Adipocyte (in vitro differentiated cells): Measurements from ENCODE around the gene LTO1.

Source experiments
- DNase-seq: peaks from one replicate; pipeline ENCODE4 v3.0.0-alpha.2; 2015; ENCODE audit warnings: low read depth
- H3K27me3 ChIP-seq: replicated peaks from 2 replicates; pipeline ENCODE4 v1.7.0; 2013; ENCODE audit warnings: mild to moderate bottlenecking, low read length, moderate library complexity; ENCODE audit not compliant: control insufficient read depth, insufficient read depth
- H3K36me3 ChIP-seq: 2 replicates; pipeline ENCODE4 v1.7.0; 2013; ENCODE audit warnings: low read length, mild to moderate bottlenecking, moderate library complexity; ENCODE audit not compliant: control insufficient read depth, insufficient read depth, severe bottlenecking
- H3K4me1 ChIP-seq: 2 replicates; pipeline ENCODE4 v1.7.0; 2013; ENCODE audit warnings: mild to moderate bottlenecking, low read length, moderate library complexity; ENCODE audit not compliant: control insufficient read depth, insufficient read depth
- H3K4me3 ChIP-seq: 2 replicates; pipeline ENCODE4 v1.7.0; 2013; ENCODE audit warnings: mild to moderate bottlenecking, low read length, moderate library complexity
- H3K9ac ChIP-seq: 2 replicates; pipeline ENCODE4 v1.7.0; 2013; ENCODE audit warnings: mild to moderate bottlenecking, low read length, moderate library complexity
- H3K9me3 ChIP-seq: 2 replicates; pipeline ENCODE4 v1.7.0; 2013; ENCODE audit warnings: mild to moderate bottlenecking, low read length, moderate library complexity; ENCODE audit not compliant: control insufficient read depth

LTO1 gene, protein sequence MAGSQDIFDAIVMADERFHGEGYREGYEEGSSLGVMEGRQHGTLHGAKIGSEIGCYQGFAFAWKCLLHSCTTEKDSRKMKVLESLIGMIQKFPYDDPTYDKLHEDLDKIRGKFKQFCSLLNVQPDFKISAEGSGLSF

DNA sequence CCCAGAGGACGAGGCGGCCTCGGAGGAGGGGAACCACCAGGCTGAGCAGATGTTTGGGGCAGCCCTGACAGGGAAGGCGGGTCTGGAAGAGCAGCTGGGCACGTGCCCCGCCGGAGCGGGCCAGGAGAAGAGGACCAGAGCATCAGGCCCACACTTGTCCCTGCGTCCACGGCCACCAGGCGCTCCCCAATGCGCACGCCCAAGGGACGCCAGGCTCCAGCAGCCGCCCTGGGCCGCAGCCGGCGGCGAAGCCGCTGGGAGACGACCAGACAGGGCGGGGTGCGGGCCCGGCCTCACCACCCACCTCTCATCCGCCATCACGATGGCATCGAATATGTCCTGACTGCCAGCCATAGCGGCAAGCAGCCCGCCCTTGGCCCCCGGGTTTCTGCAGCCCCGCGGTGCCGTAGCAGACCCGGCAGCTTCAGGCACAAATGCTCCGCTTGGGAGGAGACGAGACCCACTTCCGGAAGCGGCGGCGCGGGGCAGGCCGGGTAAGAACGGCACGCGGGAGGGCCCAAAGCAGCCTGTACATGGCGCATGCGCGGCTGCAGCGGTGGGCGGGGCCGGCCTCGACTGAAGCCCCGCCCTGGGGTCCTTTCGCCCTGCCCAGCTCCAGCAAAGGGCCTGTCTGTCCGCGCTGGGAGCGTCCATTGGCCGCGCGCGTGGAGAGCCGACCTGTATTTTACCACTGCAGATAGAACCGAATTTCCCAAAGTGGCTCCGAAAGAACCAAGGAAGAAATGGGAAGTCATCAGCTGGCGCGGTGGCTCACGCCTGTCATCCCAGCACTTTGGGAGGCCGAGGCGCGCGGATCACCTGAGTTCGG lies at the start of gene LTO1:
TSS of gene LTO1 (minus strand) at position 468 of the 829 bp plus-strand sequence. CDS start at position 354, 114 bp downstream.
- peak within 1 kb of the TSS; percentile 98 for H3K9ac ChIP-seq
- H3K9me3 ChIP-seq = no peaks in the 10 kb centered on the region
- no peaks in the 10 kb centered on the region for H3K27me3 ChIP-seq

DNA sequence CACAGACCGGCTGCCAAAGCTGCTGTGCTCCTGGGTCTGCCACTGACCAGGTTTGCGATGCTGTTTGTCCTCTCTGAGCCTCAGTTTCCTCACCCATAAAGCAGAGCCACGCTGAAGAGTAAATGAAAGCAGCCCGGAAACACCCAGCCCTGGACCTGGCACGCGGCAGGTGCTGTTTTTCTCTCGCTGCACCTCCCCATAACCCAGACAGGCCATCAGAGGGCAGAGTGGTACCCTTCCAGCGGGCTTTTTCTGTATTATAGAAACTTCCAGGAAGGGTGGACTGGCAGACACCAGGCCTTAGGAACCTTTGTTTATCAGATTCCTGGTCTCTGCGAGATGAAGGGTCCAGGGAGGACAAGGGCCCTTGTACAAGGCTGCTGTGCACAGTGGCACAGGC lies 46.6 kb upstream of the LTO1 start:
- no peaks in the 10 kb centered on the region for H3K36me3 ChIP-seq
- H3K9me3 ChIP-seq = no peaks in the 10 kb centered on the region
- peaks cover 72% of the 10 kb centered on the region for H3K27me3 ChIP-seq
- peaks cover 2% of the 10 kb centered on the region for H3K4me1 ChIP-seq
- H3K9ac ChIP-seq = no peak overlapping the region
- DNase-seq = no peak
- no peak overlapping the region for H3K4me3 ChIP-seq

More for the DNA sequence above, at the start of gene LTO1:
- peak; percentile 99 for DNase-seq
- Histone ChIP-seq H3K36me3 (peaks cover 16% of the 10 kb centered on the region), H3K4me1 (peaks cover 14% of the 10 kb centered on the region), H3K4me3 (peak within 1 kb of the TSS; percentile 88)

DNA sequence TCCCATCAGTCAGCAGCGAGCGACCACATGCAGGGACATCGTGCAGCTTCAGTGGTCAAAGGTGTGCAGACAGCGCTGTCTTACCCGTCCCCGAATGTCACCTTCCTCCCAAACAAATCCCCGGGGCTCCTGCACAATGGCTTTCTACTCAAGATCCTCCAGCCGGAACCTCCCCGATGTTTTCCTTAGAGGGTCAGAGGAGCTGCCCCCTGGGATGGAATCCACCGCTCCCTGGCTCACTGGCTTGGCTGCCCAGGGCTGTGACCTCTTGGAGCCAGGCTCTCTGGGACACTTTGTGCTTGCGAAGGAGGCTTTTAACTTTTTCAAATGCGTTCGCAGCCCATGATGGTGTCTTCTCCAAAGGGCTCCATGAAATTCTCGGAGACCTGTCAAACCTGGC lies 46.0 kb upstream of the LTO1 start:
- Histone ChIP-seq H3K36me3 (no peaks in the 10 kb centered on the region), H3K4me1 (peaks cover 2% of the 10 kb centered on the region), H3K9ac (no peak overlapping the region), H3K9me3 (no peaks in the 10 kb centered on the region), H3K27me3 (peaks cover 66% of the 10 kb centered on the region), H3K4me3 (no peak overlapping the region)
- no peak for DNase-seq

DNA sequence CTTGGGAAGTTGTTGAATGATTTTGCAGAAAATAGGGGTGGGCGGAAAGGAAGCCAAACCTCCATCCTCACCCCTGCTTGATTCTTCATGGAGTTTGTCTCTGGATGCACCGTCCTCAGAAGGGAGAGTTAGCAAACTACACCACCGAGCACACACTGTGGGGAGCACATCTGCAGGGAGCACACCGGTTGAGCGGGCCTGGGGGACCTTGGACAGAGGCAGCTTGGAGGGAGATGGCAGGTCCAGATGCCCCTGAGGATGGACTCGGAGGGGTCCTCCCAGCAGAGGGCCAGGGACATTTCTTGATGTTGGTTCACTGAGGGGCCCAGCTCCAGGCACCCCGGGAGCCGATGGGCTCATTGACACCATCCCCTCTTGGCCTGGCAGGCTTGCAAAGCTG lies 43.8 kb upstream of the LTO1 start:
- DNase-seq = no peak
- H3K27me3 ChIP-seq = peaks cover 57% of the 10 kb centered on the region
- no peaks in the 10 kb centered on the region for H3K36me3 ChIP-seq
- no peaks in the 10 kb centered on the region for H3K9me3 ChIP-seq
- no peak overlapping the region for H3K9ac ChIP-seq
- no peak overlapping the region for H3K4me3 ChIP-seq
- peaks cover 2% of the 10 kb centered on the region for H3K4me1 ChIP-seq

DNA sequence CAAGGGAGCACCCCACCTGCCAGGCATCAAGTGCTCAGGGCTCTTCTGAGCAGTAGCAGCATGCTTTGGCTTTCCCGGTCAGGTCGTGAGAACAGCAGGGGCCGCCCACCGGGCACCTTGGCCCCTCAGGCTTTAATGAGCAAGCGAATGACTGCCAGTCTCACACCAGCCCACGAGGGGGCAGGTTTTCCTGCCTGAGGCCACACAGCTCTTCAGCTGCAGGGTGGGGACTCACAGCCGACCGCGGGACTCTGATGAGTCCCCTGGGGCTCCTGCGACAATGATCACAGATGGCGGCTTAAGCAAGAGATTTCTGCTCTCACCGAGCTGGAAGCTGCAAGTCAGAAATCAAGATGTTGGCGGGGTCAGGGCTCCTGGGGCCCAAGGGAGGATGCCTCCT lies 43.0 kb upstream of the LTO1 start:
- DNase-seq = peak; percentile 40
- Histone ChIP-seq H3K36me3 (no peaks in the 10 kb centered on the region), H3K4me3 (no peak overlapping the region), H3K9me3 (no peaks in the 10 kb centered on the region), H3K9ac (no peak overlapping the region), H3K27me3 (peaks cover 53% of the 10 kb centered on the region), H3K4me1 (peaks cover 2% of the 10 kb centered on the region)

DNA sequence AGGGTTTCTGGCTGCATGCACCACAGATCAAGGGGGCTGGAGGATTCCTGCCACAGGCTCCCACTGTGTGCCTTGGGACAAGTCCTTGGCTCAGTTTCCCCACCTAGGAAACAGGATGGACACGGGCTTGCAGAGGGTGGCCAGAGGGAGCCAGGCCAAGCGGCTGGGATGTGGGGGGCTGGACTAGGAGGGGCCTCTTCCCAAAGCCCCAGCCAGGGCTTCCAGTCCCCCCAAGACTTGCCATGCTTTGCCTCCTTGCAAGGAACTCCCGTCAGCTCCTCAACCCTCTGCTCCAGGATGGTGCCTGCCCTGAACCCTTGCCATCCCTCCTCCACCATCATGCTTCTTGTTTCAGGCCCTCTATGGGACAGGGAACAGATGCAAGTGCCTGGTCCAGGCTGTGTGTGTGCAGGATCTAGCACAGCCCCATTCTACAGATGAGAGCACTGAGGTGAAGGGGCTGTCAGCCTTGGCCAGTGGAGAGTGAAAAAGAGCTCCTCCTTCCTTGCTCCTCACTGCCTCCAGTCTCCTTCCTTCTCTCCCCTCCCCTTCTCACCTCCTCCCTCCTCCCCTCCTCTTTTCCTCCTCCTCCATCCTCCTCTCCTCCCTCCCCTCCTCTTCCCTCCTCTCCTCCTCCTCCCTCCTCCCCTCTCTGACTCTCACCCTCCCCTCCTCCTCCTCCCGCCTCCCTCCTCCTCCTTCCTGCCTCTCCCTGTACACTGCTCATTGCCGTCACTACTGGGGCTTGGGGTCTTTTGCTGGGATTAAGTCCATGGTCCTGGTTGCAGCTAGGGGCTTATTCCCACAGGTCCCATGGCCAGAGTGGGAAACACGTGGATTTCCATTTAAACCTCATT lies 42.0 kb upstream of the LTO1 start:
- Histone ChIP-seq H3K4me3 (no peak overlapping the region), H3K36me3 (no peaks in the 10 kb centered on the region), H3K9ac (no peak overlapping the region), H3K27me3 (peaks cover 60% of the 10 kb centered on the region), H3K9me3 (no peaks in the 10 kb centered on the region), H3K4me1 (peaks cover 2% of the 10 kb centered on the region)
- DNase-seq = no peak

DNA sequence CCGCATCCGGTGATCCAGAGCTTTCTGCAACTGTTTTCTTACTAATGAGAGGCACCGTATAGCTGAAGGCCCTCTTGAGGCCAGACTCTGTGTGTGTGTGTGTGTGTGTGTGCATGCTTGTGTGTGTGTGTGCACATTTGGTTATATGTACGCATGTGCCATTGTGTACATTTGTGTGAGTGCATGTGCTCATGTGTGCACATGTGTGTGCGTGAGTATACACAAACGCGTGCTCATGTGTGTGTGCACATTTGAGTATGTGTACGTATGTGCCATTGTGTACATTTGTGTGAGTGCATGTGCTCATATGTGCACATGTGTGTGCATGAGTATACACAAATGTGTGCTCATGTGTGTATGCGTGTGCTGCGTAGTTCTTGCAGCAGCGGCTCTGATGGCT lies 40.9 kb upstream of the LTO1 start:
- no peak for DNase-seq
- H3K9ac ChIP-seq = no peak overlapping the region
- H3K36me3 ChIP-seq = no peaks in the 10 kb centered on the region
- no peaks in the 10 kb centered on the region for H3K4me1 ChIP-seq
- H3K27me3 ChIP-seq = peaks cover 57% of the 10 kb centered on the region
- H3K9me3 ChIP-seq = no peaks in the 10 kb centered on the region
- H3K4me3 ChIP-seq = no peak overlapping the region

DNA sequence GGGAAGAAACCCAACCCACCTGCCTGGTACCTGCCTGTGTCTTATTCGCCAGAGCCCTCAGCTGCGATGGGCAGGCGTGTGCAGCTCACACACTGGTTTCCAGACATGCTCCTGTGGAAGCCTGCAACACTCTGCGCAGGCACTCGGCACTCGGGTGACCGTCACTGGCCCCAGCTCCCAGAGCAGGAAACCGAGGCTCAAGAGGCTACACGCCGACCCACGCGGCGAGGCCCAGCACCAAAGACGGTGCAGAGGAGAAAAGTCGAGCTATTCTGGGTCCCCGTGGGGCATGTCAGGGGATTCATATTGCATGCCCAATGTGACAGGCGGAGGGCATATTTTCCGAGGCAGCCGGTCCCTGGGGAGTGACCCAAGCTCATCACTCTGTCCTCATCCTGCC lies 40.3 kb upstream of the LTO1 start:
- Histone ChIP-seq H3K27me3 (peaks cover 55% of the 10 kb centered on the region), H3K4me1 (no peaks in the 10 kb centered on the region), H3K36me3 (no peaks in the 10 kb centered on the region), H3K9me3 (no peaks in the 10 kb centered on the region), H3K9ac (no peak overlapping the region), H3K4me3 (no peak overlapping the region)
- no peak for DNase-seq

DNA sequence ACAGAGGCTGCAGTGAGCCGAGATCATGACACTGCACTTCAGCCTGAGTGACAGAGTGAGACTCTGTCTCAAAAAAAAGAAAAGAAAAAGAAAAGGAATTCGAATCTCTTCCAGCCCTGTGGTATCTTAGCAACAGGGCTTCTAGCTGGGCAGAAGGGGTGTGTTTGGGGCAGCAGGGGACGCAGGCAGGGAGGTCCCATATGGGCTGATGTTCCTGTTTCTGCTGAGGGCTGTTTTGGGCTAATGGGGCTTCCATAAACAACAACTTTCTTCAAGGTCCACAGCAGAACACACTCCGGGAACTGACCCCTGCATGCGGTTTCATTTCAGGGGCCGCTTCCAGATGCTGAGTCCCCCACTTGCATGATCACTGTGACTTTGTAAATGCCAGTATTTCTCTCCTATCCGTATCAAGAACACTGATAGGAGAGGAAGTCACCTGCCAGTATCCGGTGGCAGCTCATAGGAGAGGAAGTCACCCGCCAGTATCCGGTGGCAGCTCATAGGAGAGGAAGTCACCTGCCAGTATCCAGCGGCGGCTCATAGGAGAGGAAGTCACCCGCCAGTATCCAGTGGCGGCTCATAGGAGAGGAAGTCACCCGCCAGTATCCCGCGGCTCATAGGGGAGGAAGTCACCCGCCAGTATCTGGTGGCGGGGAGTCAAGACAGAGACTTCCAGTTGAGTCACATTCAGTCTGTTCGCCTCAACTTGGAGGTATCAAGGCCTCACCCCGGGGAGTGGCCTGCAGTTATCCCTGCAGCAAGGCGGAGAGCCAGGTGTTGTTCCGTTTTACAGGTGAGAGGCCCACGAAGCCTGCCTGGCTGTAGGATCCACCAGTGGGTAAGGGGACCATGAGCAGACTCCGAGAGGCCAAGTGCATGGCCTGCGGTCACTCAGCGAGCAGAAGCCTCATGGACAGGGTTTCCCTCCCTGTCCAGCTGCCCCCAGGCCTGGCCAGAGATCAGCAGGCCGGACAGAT lies 37.0 kb upstream of the LTO1 start:
- DNase-seq = no peak
- Histone ChIP-seq H3K9me3 (no peaks in the 10 kb centered on the region), H3K4me1 (no peaks in the 10 kb centered on the region)

DNA sequence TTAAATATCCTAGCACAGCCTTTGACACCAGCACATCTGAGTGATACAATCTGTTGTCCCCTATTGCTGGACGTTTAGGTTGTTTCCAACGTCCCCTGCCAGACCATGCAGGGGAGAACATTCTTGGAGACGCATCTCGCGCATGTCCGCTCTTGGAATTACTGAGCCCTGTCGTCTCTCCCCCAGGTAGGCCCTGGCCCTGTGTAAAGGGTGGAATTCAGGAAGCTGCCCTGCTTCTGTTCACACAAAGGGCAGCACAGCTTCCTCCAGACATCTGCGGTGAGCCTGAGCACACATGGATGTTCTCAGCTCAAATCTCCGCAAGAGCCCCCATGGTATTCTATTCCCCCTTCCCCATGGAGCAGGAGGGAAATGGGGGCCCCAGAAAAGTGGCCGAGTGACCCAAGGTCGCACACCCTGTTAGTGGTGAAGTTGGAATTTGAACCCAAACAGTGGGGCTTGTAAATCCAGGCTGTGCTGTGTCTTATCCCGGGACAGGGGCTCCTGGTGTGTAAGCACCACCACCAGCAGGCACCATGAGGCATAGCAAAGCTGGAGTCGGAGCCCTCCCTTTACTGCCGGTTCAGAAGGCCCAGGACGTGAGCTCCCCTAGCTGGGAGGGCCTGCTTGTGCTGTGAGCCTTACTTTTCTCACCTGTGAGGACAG lies 33.7 kb upstream of the LTO1 start:
- Histone ChIP-seq H3K4me1 (no peaks in the 10 kb centered on the region), H3K27me3 (peaks cover 63% of the 10 kb centered on the region), H3K36me3 (no peaks in the 10 kb centered on the region), H3K9ac (no peak overlapping the region), H3K4me3 (no peak overlapping the region), H3K9me3 (no peaks in the 10 kb centered on the region)
- DNase-seq = no peak

More for the DNA sequence above, 37.0 kb upstream of the LTO1 start:
- no peaks in the 10 kb centered on the region for H3K36me3 ChIP-seq
- no peak overlapping the region for H3K9ac ChIP-seq
- peaks cover 49% of the 10 kb centered on the region for H3K27me3 ChIP-seq
- H3K4me3 ChIP-seq = no peak overlapping the region
